ENCODE results near the gene ACP7.

DNA sequence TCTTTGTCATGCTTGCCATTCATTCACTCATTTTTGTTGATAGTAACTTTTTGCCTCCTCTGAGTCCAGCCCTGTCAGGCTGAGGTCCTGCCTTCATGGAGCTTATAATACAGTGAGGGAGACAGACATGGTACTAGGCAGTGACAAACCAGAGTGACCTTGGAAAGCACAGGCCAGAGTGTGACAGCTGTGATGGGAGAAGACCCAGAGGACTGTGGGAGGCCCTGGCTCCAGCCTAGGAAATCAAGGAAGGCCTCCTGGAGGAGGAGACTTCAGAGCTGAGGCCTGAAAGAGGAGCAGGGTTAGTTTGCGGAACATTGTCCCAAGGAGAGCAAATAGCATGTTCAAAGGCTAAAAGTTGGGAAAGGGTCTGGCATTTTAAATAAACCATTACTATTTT is 61.9 kb downstream of the ACP7 start:
- TF ChIP-seq, protein P1, sequence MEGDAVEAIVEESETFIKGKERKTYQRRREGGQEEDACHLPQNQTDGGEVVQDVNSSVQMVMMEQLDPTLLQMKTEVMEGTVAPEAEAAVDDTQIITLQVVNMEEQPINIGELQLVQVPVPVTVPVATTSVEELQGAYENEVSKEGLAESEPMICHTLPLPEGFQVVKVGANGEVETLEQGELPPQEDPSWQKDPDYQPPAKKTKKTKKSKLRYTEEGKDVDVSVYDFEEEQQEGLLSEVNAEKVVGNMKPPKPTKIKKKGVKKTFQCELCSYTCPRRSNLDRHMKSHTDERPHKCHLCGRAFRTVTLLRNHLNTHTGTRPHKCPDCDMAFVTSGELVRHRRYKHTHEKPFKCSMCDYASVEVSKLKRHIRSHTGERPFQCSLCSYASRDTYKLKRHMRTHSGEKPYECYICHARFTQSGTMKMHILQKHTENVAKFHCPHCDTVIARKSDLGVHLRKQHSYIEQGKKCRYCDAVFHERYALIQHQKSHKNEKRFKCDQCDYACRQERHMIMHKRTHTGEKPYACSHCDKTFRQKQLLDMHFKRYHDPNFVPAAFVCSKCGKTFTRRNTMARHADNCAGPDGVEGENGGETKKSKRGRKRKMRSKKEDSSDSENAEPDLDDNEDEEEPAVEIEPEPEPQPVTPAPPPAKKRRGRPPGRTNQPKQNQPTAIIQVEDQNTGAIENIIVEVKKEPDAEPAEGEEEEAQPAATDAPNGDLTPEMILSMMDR (IDR thresholded peaks at IDR 0.05; ENCODE audit: borderline replicate concordance, extremely low read depth, low read length, poor library complexity, severe bottlenecking), result no peak
- TF ChIP-seq EZH2 (IDR thresholded peaks at IDR 0.05; ENCODE audit: borderline replicate concordance, low read depth, low read length, severe bottlenecking), result no peak
